HG02973 (cell line): ENCODE measurements around the gene PHF1.
"Not testable (repeated sequence)": the region's sequence is repeated elsewhere in the genome, so short reads cannot be mapped to it uniquely, and the experiment has no call there.

Source experiments
- ATAC-seq: cut with Tn5 transposase; IDR thresholded peaks from one replicate; pipeline ENCODE4 v1.9.1; 2021; ENCODE audit warnings: moderate library complexity; ENCODE audit not compliant: unreplicated experiment

PHF1 gene

GRCh38 chr6:33410711-33411631, at the start of gene PHF1:
Gene PHF1, plus strand, starts transcription at chr6:33411014. Its CDS starts 1,250 bp downstream, at chr6:33412264.
- peak; percentile 28 for ATAC-seq

- not testable (repeated sequence) for ATAC-seq
Measured at GRCh38 chr6:33363486-33363885, 47.3 kb upstream of the PHF1 start.

GRCh38 chr6:33364475-33365205, 46.2 kb upstream of the PHF1 start:
- ATAC-seq, result not testable (repeated sequence)

- ATAC-seq, result not testable (repeated sequence)
Measured at GRCh38 chr6:33365206-33365971, 45.4 kb upstream of the PHF1 start.

GRCh38 chr6:33367009-33367714, 43.7 kb upstream of the PHF1 start:
- ATAC-seq, result no peak

- not testable (repeated sequence) for ATAC-seq
Measured at GRCh38 chr6:33367715-33368025, 43.1 kb upstream of the PHF1 start.

GRCh38 chr6:33371901-33372300, 38.9 kb upstream of the PHF1 start:
- not testable (repeated sequence) for ATAC-seq

GRCh38 chr6:33372526-33373123, 38.2 kb upstream of the PHF1 start:
- ATAC-seq, result no peak

- ATAC-seq, result no peak
Measured at GRCh38 chr6:33373960-33374910, 36.6 kb upstream of the PHF1 start.

GRCh38 chr6:33375143-33375671, 35.6 kb upstream of the PHF1 start:
- ATAC-seq, result no peak

- no peak for ATAC-seq
Measured at GRCh38 chr6:33377171-33377570, 33.6 kb upstream of the PHF1 start.

GRCh38 chr6:33379184-33379583, 31.6 kb upstream of the PHF1 start:
- not testable (repeated sequence) for ATAC-seq

- ATAC-seq, result no peak
Measured at GRCh38 chr6:33380272-33380981, 30.4 kb upstream of the PHF1 start.

- no peak for ATAC-seq
Measured at GRCh38 chr6:33383427-33384185, 27.2 kb upstream of the PHF1 start.

GRCh38 chr6:33384581-33385020, 26.2 kb upstream of the PHF1 start:
- no peak for ATAC-seq

- no peak for ATAC-seq
Measured at GRCh38 chr6:33390173-33390572, 20.6 kb upstream of the PHF1 start.

- no peak for ATAC-seq
Measured at GRCh38 chr6:33390767-33391277, 20.0 kb upstream of the PHF1 start.
